ENCODE measurements around the gene CCDC124.
"Not testable (repeated sequence)": the region's sequence is repeated elsewhere in the genome, so short reads cannot be mapped to it uniquely, and the experiment has no call there.

The CCDC124 gene
- 11.6 to 14.0 reads per million in 2 donors for total RNA-seq

GRCh38 chr19:17932485-17933338 lies at the start of gene CCDC124:
CCDC124 (plus strand) TSS chr19:17933015; CDS start chr19:17936421, 3,406 bp downstream.
- DNase-seq, result peak; percentile 85

GRCh38 chr19:17883627-17884410 lies 49.0 kb upstream of the CCDC124 start:
- DNase-seq, result no peak

- DNase-seq, result no peak
Measured at GRCh38 chr19:17886515-17886914, 46.3 kb upstream of the CCDC124 start.

- DNase-seq, result not testable (repeated sequence)
Measured at GRCh38 chr19:17887221-17887620, 45.6 kb upstream of the CCDC124 start.

- no peak for DNase-seq
Measured at GRCh38 chr19:17888260-17888659, 44.6 kb upstream of the CCDC124 start.

GRCh38 chr19:17889609-17890214 lies 43.1 kb upstream of the CCDC124 start:
- DNase-seq, result no peak

GRCh38 chr19:17893766-17894165 lies 39.0 kb upstream of the CCDC124 start:
- no peak for DNase-seq

GRCh38 chr19:17902701-17903100 lies 30.1 kb upstream of the CCDC124 start:
- no peak for DNase-seq

GRCh38 chr19:17908244-17908643 lies 24.6 kb upstream of the CCDC124 start:
- no peak for DNase-seq

- DNase-seq, result no peak
Measured at GRCh38 chr19:17909003-17909732, 23.6 kb upstream of the CCDC124 start.

GRCh38 chr19:17910791-17911360 lies 21.9 kb upstream of the CCDC124 start:
- DNase-seq, result no peak

GRCh38 chr19:17915940-17916593 lies 16.7 kb upstream of the CCDC124 start:
- DNase-seq, result no peak

GRCh38 chr19:17918151-17918550 lies 14.7 kb upstream of the CCDC124 start:
- not testable (repeated sequence) for DNase-seq

- DNase-seq, result not testable (repeated sequence)
Measured at GRCh38 chr19:17919122-17919521, 13.7 kb upstream of the CCDC124 start.

- no peak for DNase-seq
Measured at GRCh38 chr19:17920527-17920926, 12.3 kb upstream of the CCDC124 start.

- no peak for DNase-seq
Measured at GRCh38 chr19:17922138-17922537, 10.7 kb upstream of the CCDC124 start.

GRCh38 chr19:17926044-17926443 lies 6.8 kb upstream of the CCDC124 start:
- DNase-seq, result no peak

- DNase-seq, result no peak
Measured at GRCh38 chr19:17929056-17929455, 3.8 kb upstream of the CCDC124 start.

GRCh38 chr19:17931532-17932191 lies 1.2 kb upstream of the CCDC124 start:
- DNase-seq, result no peak

GRCh38 chr19:17933414-17934129 lies 757 bp downstream of the CCDC124 start:
- DNase-seq, result no peak
